OCI-LY1 (cell line): ENCODE measurements around the gene PFDN4.

Experiments
- H2AFZ ChIP-seq: fragments of 200-600 bp; sonication (generic), shearing (Covaris generic); 2 replicates; pipeline ENCODE4 v1.6.0; 2014; ENCODE audit warnings: antibody characterized with exemption, mild to moderate bottlenecking, low read length
- H3F3A ChIP-seq: fragments of 200-600 bp; sonication (generic), shearing (Covaris generic); 2 replicates; pipeline ENCODE4 v1.6.0; 2014; ENCODE audit warnings: mild to moderate bottlenecking, antibody characterized with exemption, low read length, moderate library complexity; ENCODE audit not compliant: insufficient read depth
- H3K27ac ChIP-seq: fragments of 200-600 bp; sonication (generic); 2 replicates; pipeline ENCODE4 v1.5.1; 2014; ENCODE audit warnings: low read length, mixed run types, mild to moderate bottlenecking, low read depth; ENCODE audit not compliant: poor library complexity, severe bottlenecking
- H3K27me3 ChIP-seq: fragments of 200-600 bp; sonication (generic); 2 replicates; pipeline ENCODE4 v1.6.0; 2014; ENCODE audit warnings: antibody characterized with exemption, mild to moderate bottlenecking, low read length, moderate library complexity; ENCODE audit not compliant: insufficient read depth
- H3K36me3 ChIP-seq: fragments of 200-600 bp; sonication (generic); 2 replicates; pipeline ENCODE4 v1.6.1; 2014; ENCODE audit warnings: mild to moderate bottlenecking, antibody characterized with exemption, low read length, moderate library complexity, mixed read lengths; ENCODE audit not compliant: insufficient read depth
- H3K4me1 ChIP-seq: fragments of 200-600 bp; sonication (generic); 2 replicates; pipeline ENCODE4 v1.5.1; 2014; ENCODE audit warnings: mild to moderate bottlenecking, low read length, moderate library complexity; ENCODE audit not compliant: insufficient read depth, severe bottlenecking
- H3K4me2 ChIP-seq: fragments of 200-600 bp; sonication (generic), shearing (Covaris generic); 2 replicates; pipeline ENCODE4 v1.6.1; 2014; ENCODE audit warnings: low read length
- H3K4me3 ChIP-seq: fragments of 200-600 bp; sonication (generic); 2 replicates; pipeline ENCODE4 v1.5.1; 2014; ENCODE audit warnings: low read length, low read depth, mild to moderate bottlenecking, mixed read lengths; ENCODE audit not compliant: poor library complexity, severe bottlenecking
- H3K79me2 ChIP-seq: fragments of 200-600 bp; shearing (Covaris generic); 2 replicates; pipeline ENCODE4 v1.6.1; 2016; ENCODE audit warnings: mixed run types, low read length, mixed read lengths; ENCODE audit not compliant: insufficient read depth
- H3K9ac ChIP-seq: fragments of 200-600 bp; sonication (generic), shearing (Covaris generic); 2 replicates; pipeline ENCODE4 v1.6.1; 2014; ENCODE audit warnings: mild to moderate bottlenecking, low read length, mixed read lengths
- H3K9me2 ChIP-seq: fragments of 200-600 bp; sonication (generic), shearing (Covaris generic); 2 replicates; pipeline ENCODE4 v1.6.1; 2014; ENCODE audit warnings: low read depth, mild to moderate bottlenecking, low read length, mixed read lengths
- H3K9me3 ChIP-seq: fragments of 200-600 bp; shearing (Covaris generic); 2 replicates; pipeline ENCODE4 v1.6.1; 2014; ENCODE audit warnings: low read length, mixed read lengths
- H4K20me1 ChIP-seq: fragments of 200-600 bp; sonication (generic), shearing (Covaris generic); 2 replicates; pipeline ENCODE4 v1.6.0; 2016; ENCODE audit warnings: mild to moderate bottlenecking, low read length; ENCODE audit not compliant: insufficient read depth
- CTCF ChIP-seq: fragments of 200-600 bp; sonication (generic), shearing (Covaris generic); IDR thresholded peaks from 2 replicates; pipeline ENCODE4 v1.5.1; 2017; ENCODE audit warnings: mild to moderate bottlenecking, antibody characterized with exemption, low read length, moderate library complexity, mixed read lengths
- EZH2 ChIP-seq: fragments of 200-600 bp; sonication (generic), shearing (Covaris generic); IDR thresholded peaks from 2 replicates; pipeline ENCODE4 v1.8.0; 2017; ENCODE audit warnings: borderline replicate concordance, mixed run types, mild to moderate bottlenecking, antibody characterized with exemption, low read length, moderate library complexity, mixed read lengths

Gene PFDN4

GRCh38 chr20:54172532-54172855 is 35.4 kb upstream of the PFDN4 start:
- Histone ChIP-seq H3K4me3 (no peak overlapping the region), H3F3A (no peaks in the 10 kb centered on the region), H4K20me1 (no peaks in the 10 kb centered on the region), H3K4me2 (no peak overlapping the region), H3K9me3 (no peaks in the 10 kb centered on the region), H3K9ac (no peak overlapping the region), H3K79me2 (no peaks in the 10 kb centered on the region), H3K36me3 (no peaks in the 10 kb centered on the region), H2AFZ (no peak overlapping the region), H3K27ac (no peak overlapping the region), H3K27me3 (no peaks in the 10 kb centered on the region; the same call in 1 of the 2 replicates), H3K9me2 (no peaks in the 10 kb centered on the region), H3K4me1 (no peaks in the 10 kb centered on the region)
- TF ChIP-seq CTCF (no peak), EZH2 (no peak)

GRCh38 chr20:54172856-54173652 is 34.8 kb upstream of the PFDN4 start:
- Histone ChIP-seq H3K27me3 (no peaks in the 10 kb centered on the region; the same call in 1 of the 2 replicates), H3K4me3 (no peak overlapping the region), H3K9me3 (no peaks in the 10 kb centered on the region), H3K9me2 (no peaks in the 10 kb centered on the region), H3K36me3 (no peaks in the 10 kb centered on the region), H3K79me2 (no peaks in the 10 kb centered on the region), H3F3A (no peaks in the 10 kb centered on the region), H2AFZ (no peak overlapping the region), H4K20me1 (no peaks in the 10 kb centered on the region), H3K4me2 (no peak overlapping the region), H3K9ac (no peak overlapping the region), H3K27ac (no peak overlapping the region), H3K4me1 (no peaks in the 10 kb centered on the region)
- no peak for TF ChIP-seq EZH2
- TF ChIP-seq CTCF: no peak

GRCh38 chr20:54173653-54174456 is 34.0 kb upstream of the PFDN4 start, which contains the start of gene CYP24A1:
Gene CYP24A1, minus strand, starts transcription at chr20:54173986. Its CDS starts 407 bp downstream, at chr20:54173579.
- TF ChIP-seq EZH2: no peak
- TF ChIP-seq CTCF: no peak
- Histone ChIP-seq H3K27ac (no peak within 1 kb of the TSS), H3K4me3 (no peak within 1 kb of the TSS), H2AFZ (no peak within 1 kb of the TSS), H3K9me2 (no peaks in the 10 kb centered on the region), H3K9me3 (no peaks in the 10 kb centered on the region), H3K27me3 (no peaks in the 10 kb centered on the region; the same call in 1 of the 2 replicates), H3F3A (no peaks in the 10 kb centered on the region), H3K4me1 (no peaks in the 10 kb centered on the region), H4K20me1 (no peaks in the 10 kb centered on the region), H3K36me3 (no peaks in the 10 kb centered on the region), H3K79me2 (no peaks in the 10 kb centered on the region), H3K4me2 (no peak within 1 kb of the TSS), H3K9ac (no peak within 1 kb of the TSS)
